PFSK-1 (cell line): Measurements from ENCODE around the gene MAF.

Source experiments
- FOXP2 ChIP-seq: optimal IDR thresholded peaks from 2 replicates; pipeline ENCODE3; 2011; ENCODE audit warnings: borderline replicate concordance, control low read depth, inconsistent platforms; ENCODE audit not compliant: insufficient read depth; ENCODE audit errors: extremely low read length, extremely low read depth
- POLR2AphosphoS5 ChIP-seq: IDR thresholded peaks from 2 replicates; pipeline ENCODE4 v1.6.1; 2012; ENCODE audit warnings: low read depth, mild to moderate bottlenecking, control low read depth, low read length, moderate library complexity
- REST ChIP-seq, 2 experiments: IDR thresholded peaks; 2 replicates each; pipeline versions ENCODE4 v1.6.1 to v1.8.0; 2011 to 2012; ENCODE audit warnings: low read depth in 2 of 2, low read length in 2 of 2, control low read depth in 1 of 2, inconsistent platforms in 1 of 2, mild to moderate bottlenecking in 1 of 2, moderate library complexity in 1 of 2; ENCODE audit not compliant: insufficient read depth in 1 of 2
- SIN3A ChIP-seq: IDR thresholded peaks from 2 replicates; pipeline ENCODE4 v1.6.1; 2012; ENCODE audit warnings: mild to moderate bottlenecking, low read length, moderate library complexity, borderline replicate concordance; ENCODE audit not compliant: insufficient read depth
- TAF1 ChIP-seq: IDR thresholded peaks from 2 replicates; pipeline ENCODE4 v1.6.1; 2012; ENCODE audit warnings: low read length, control low read depth, borderline replicate concordance; ENCODE audit not compliant: insufficient read depth

Gene MAF

GRCh38 chr16:79644971-79645667 lies 44.6 kb upstream of the MAF start:
- TF ChIP-seq REST (IDR thresholded peaks at IDR 0.05; ENCODE audit: insufficient read depth in 1 of 2, low read depth in 2 of 2, low read length in 2 of 2) (no peak), FOXP2 (no peak)

GRCh38 chr16:79642652-79643051 lies 42.1 kb upstream of the MAF start:
- TF ChIP-seq FOXP2 (no peak), SIN3A (no peak), REST (IDR thresholded peaks at IDR 0.05; ENCODE audit: insufficient read depth in 1 of 2, low read depth in 2 of 2, low read length in 2 of 2) (no peak), POLR2AphosphoS5 (no peak), TAF1 (no peak)

- no peak for TF ChIP-seq FOXP2
- no peak for TF ChIP-seq TAF1
- TF ChIP-seq POLR2AphosphoS5: no peak
Measured at GRCh38 chr16:79640513-79641360, 40.2 kb upstream of the MAF start.

- no peak for TF ChIP-seq SIN3A
- no peak for TF ChIP-seq REST (IDR thresholded peaks at IDR 0.05; ENCODE audit: insufficient read depth in 1 of 2, low read depth in 2 of 2, low read length in 2 of 2)
- no peak for TF ChIP-seq POLR2AphosphoS5
- no peak for TF ChIP-seq TAF1
- no peak for TF ChIP-seq FOXP2
Measured at GRCh38 chr16:79639576-79640311, 39.2 kb upstream of the MAF start.

GRCh38 chr16:79638386-79638785 lies 37.8 kb upstream of the MAF start:
- no peak for TF ChIP-seq TAF1
- no peak for TF ChIP-seq REST (IDR thresholded peaks at IDR 0.05; ENCODE audit: insufficient read depth in 1 of 2, low read depth in 2 of 2, low read length in 2 of 2)
- TF ChIP-seq POLR2AphosphoS5: no peak
- no peak for TF ChIP-seq FOXP2
- TF ChIP-seq SIN3A: no peak
